Stomach (tissue), 4 donors: ENCODE data around the gene SMC2.

ENCODE experiments used
- POLR2A ChIP-seq, 4 donors: fragments of 450-650 bp; IDR thresholded peaks; one replicate each; pipeline ENCODE4 v1.6.1; 2016; ENCODE audit warnings: antibody characterized with exemption in 4 of 4, control low read depth in 2 of 4, mild to moderate bottlenecking in 1 of 4, moderate library complexity in 1 of 4
- POLR2AphosphoS5 ChIP-seq, 3 donors: sonication (generic); formaldehyde crosslinking; IDR thresholded peaks; one replicate each; pipeline ENCODE4 v1.6.1; 2016; ENCODE audit warnings: antibody characterized with exemption in 3 of 3
- TF ChIP-seq, protein P1 (sequence below), 7 experiments: fragments of 450-650 bp in 4 of 7; fragments of 200-600 bp in 3 of 7; sonication (generic) in 3 of 7; IDR thresholded peaks; one replicate each; pipeline ENCODE4 v1.5.1; 2016 to 2019; ENCODE audit warnings: antibody characterized with exemption in 7 of 7, control low read depth in 2 of 7, mild to moderate bottlenecking in 1 of 7

GRCh38 chr9:104069288-104069687, 24.8 kb upstream of the SMC2 start:
- TF ChIP-seq, protein P1, sequence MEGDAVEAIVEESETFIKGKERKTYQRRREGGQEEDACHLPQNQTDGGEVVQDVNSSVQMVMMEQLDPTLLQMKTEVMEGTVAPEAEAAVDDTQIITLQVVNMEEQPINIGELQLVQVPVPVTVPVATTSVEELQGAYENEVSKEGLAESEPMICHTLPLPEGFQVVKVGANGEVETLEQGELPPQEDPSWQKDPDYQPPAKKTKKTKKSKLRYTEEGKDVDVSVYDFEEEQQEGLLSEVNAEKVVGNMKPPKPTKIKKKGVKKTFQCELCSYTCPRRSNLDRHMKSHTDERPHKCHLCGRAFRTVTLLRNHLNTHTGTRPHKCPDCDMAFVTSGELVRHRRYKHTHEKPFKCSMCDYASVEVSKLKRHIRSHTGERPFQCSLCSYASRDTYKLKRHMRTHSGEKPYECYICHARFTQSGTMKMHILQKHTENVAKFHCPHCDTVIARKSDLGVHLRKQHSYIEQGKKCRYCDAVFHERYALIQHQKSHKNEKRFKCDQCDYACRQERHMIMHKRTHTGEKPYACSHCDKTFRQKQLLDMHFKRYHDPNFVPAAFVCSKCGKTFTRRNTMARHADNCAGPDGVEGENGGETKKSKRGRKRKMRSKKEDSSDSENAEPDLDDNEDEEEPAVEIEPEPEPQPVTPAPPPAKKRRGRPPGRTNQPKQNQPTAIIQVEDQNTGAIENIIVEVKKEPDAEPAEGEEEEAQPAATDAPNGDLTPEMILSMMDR (IDR thresholded peaks at IDR 0.05), result no peak
- TF ChIP-seq POLR2AphosphoS5 (IDR thresholded peaks at IDR 0.05), result no peak
- no peak for TF ChIP-seq POLR2A (IDR thresholded peaks at IDR 0.05)
